Adrenal gland (tissue), 12 donors: Measurements from ENCODE around the gene CHST6. TPM values are rescaled to one million over a fixed set of nuclear protein-coding genes. Genes with fewer than 3 reads are reported as not detected.
"Not testable (repeated sequence)": the region's sequence is repeated elsewhere in the genome, so short reads cannot be mapped to it uniquely, and the experiment has no call there.

Source experiments
- DNase-seq, 7 donors: peaks; one replicate each; pipeline ENCODE4 v3.0.0-alpha.2; 2019 to 2020
- H3K27ac ChIP-seq, 5 donors: fragments of 200-600 bp; sonication (generic) in 4 of 5; 1 replicate in 3 of 5; 2 replicates in 2 of 5; pipeline versions ENCODE4 v1.5.1 to v1.8.0; 2016 to 2020; ENCODE audit warnings: mild to moderate bottlenecking in 1 of 5
- H3K27me3 ChIP-seq: fragments of 200-600 bp; 2 replicates; pipeline ENCODE4 v1.8.0; 2021
- H3K36me3 ChIP-seq, 2 donors: fragments of 200-600 bp; replicated peaks in 1 of 2; 1 replicate in 1 of 2; 2 replicates in 1 of 2; pipeline versions ENCODE4 v1.5.1 to v1.8.0; 2018 to 2022
- H3K4me1 ChIP-seq, 2 donors: fragments of 200-600 bp; replicated peaks in 1 of 2; 1 replicate in 1 of 2; 2 replicates in 1 of 2; pipeline versions ENCODE4 v1.5.1 to v1.8.0; 2018 to 2021
- H3K4me3 ChIP-seq, 4 donors: fragments of 200-600 bp; sonication (generic) in 3 of 4; one replicate each; pipeline ENCODE4 v1.5.1; 2016 to 2018
- H3K9me3 ChIP-seq, 3 donors: fragments of 200-600 bp; sonication (generic) in 1 of 3; replicated peaks in 1 of 3; 1 replicate in 2 of 3; 2 replicates in 1 of 3; pipeline versions ENCODE4 v1.5.1 to v1.8.0; 2016 to 2021
- POLR2A ChIP-seq, 2 donors: fragments of 450-650 bp; IDR thresholded peaks; one replicate each; pipeline ENCODE4 v1.6.1; 2017; ENCODE audit warnings: antibody characterized with exemption in 2 of 2, mild to moderate bottlenecking in 2 of 2, moderate library complexity in 1 of 2
- WGBS, 4 donors: extraction: QIAGEN DNeasy Blood & Tissue Kit in 2 of 4; methylation state at CpG; one replicate each; pipeline versions ENCODE4 v1.1.5 to v1.1.7; 2013 to 2017; 5-methylcytosine and 5-hydroxymethylcytosine counted together
- intact Hi-C, 2 donors: fragments of 100-400 bp; cut with DNase I; formaldehyde crosslinking; loops; one replicate each; pipeline versions ENCODE4 v1.14.1 to v1.15.0; 2022 to 2023
- polyA plus RNA-seq, 3 donors: library from polyadenylated mRNA; stranded (reverse); fragments of 200-250 nt in 2 of 3; fragments of 350-450 nt in 1 of 3; fragmentation: Illumina TruSeq in 1 of 3; extraction: RNeasy Lipid Tissue Mini Kit (QIAGEN cat#74804) in 1 of 3; gene quantifications; one replicate each; pipeline ENCODE4 v1.2.3, GENCODE V29; 2013 to 2014
- total RNA-seq, 9 donors: library from RNA; depleted of rRNA in 4 of 9; stranded (reverse); fragments of >200 nt in 4 of 9; fragments of 120-200 nt in 1 of 9; fragmentation: NEBNext Ultra II Directional in 1 of 9; extraction: Animal tissue kit (Norgen Biotek cat#: 25700) in 1 of 9; gene quantifications; one replicate each; pipeline versions ENCODE4 v1.1.0 to v1.2.4, GENCODE V29; 2013 to 2023
- TF ChIP-seq, protein P1 (sequence below), 6 experiments: fragments of 450-650 bp in 4 of 6; fragments of 200-600 bp in 2 of 6; sonication (generic) in 1 of 6; IDR thresholded peaks; 1 replicate in 5 of 6; 2 replicates in 1 of 6; pipeline versions ENCODE4 v1.5.1 to v1.8.0; 2016 to 2021; ENCODE audit warnings: antibody characterized with exemption in 6 of 6, mild to moderate bottlenecking in 2 of 6, moderate library complexity in 1 of 6
- donor health status: healthy with polysubstance abuse.
- donor health status: Bipolar disorder and iron deficiency.
- donor health status: DM: yes; HTN: yes; CAD: no.
- donor health status: DM: no; HTN: no; CAD: no.
- donor health status: DM: no; HTN: no; CAD: no.
- donor health status: DM: yes; HTN: yes; CAD: no.

Gene CHST6
- total and polyA plus RNA-seq, 12 donors: 3.1 to 65.8 (median 29.9) TPM

DNA sequence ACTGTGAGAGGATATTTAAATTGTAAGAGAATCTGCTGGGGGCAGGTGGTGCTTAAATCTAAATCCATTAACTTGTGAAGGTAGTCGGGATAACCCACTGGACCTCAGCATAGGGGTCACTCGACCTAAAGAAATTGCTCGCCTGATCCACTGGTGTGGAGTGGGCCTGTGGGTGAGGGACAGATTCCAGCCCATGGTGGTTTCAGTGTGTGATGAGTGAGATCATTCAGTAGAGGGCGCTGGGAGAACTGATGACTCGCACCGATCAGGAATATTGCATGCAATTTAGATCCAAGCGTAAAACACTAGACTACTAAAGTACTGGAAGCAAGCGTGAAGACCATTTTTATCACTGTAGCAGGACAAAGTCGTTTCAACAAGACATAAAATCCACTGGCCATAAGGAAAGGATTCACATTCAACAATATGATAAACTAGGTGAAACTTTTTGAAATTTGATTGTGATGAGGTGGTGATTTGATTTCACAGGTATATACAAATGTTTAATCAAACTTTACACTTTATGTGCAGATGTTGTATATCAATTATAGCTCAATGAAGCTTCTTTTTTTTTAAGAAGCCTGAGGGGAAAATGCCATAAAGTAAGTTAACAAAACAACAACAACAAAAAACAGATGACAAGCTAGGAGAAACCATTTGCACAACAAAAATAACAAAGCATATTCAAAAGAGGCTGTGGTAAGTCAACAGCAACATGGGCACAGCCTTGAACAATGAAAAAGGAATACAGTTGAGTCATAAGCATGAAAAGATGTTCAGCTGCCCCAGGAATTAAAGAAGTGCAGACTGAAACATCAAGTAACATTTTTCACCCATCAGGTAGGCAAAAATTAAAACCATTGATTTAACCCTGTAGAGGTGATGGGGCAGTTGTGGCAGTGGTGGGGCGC, 23.3 kb downstream of the CHST6 start:
- H3K27ac ChIP-seq: no peak overlapping the region
- no peak for TF ChIP-seq POLR2A (IDR thresholded peaks at IDR 0.05)
- TF ChIP-seq, protein P1, sequence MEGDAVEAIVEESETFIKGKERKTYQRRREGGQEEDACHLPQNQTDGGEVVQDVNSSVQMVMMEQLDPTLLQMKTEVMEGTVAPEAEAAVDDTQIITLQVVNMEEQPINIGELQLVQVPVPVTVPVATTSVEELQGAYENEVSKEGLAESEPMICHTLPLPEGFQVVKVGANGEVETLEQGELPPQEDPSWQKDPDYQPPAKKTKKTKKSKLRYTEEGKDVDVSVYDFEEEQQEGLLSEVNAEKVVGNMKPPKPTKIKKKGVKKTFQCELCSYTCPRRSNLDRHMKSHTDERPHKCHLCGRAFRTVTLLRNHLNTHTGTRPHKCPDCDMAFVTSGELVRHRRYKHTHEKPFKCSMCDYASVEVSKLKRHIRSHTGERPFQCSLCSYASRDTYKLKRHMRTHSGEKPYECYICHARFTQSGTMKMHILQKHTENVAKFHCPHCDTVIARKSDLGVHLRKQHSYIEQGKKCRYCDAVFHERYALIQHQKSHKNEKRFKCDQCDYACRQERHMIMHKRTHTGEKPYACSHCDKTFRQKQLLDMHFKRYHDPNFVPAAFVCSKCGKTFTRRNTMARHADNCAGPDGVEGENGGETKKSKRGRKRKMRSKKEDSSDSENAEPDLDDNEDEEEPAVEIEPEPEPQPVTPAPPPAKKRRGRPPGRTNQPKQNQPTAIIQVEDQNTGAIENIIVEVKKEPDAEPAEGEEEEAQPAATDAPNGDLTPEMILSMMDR (IDR thresholded peaks at IDR 0.05): peak; percentile 29 to 91 (median 80)
- no peaks in the 10 kb centered on the region for H3K36me3 ChIP-seq
- intact Hi-C loops: loop anchor here (5.0 to 10.0 kb wide), 3 partner anchors 45 to 293 kb away; partner anchors contain the start of gene ADAT1 (in 1 of the 2)
- H3K4me3 ChIP-seq: no peak overlapping the region
- WGBS, 4 donors: 12 to 19% (median 14%) methylated on average over 9 to 10 of the region's 10 CpGs
- no peaks in the 10 kb centered on the region for H3K4me1 ChIP-seq
- peak; percentile 60 to 89 (median 73) for DNase-seq
- no peaks in the 10 kb centered on the region for H3K27me3 ChIP-seq
- no peaks in the 10 kb centered on the region for H3K9me3 ChIP-seq

DNA sequence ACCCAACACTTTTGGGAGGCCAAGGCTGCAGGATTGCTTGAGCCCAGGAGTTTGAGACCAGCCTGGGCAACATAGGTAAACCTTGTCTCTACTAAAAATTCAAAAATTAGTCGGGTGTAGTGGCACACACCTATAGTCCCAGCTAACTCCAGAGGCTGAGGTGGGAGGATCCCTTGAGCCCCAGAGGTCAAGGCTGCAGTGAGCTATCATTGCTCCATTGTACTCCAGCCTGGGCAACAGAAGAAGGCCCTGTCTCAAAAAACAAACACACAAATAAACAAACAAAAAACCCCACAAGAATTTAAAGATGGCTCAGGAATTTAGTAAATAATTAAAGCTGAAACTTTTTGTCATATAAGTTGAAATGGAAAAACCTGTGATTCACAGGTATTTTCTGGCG, 28.5 kb downstream of the CHST6 start:
- DNase-seq: peak in 1 of 7 donors; percentile 33
- Histone ChIP-seq H3K9me3 (no peaks in the 10 kb centered on the region), H3K4me1 (peaks cover 1 to 15% of the 10 kb centered on the region in 2 donors), H3K27ac (no peak overlapping the region), H3K4me3 (no peak overlapping the region), H3K36me3 (no peaks in the 10 kb centered on the region), H3K27me3 (no peaks in the 10 kb centered on the region)
- TF ChIP-seq POLR2A (IDR thresholded peaks at IDR 0.05): no peak
- TF ChIP-seq, protein P1 (IDR thresholded peaks at IDR 0.05): no peak
- 73 to 78% (median 74%) methylated on average over 2 of the region's 2 CpGs for WGBS, 4 donors
- intact Hi-C loops: no loop called here

DNA sequence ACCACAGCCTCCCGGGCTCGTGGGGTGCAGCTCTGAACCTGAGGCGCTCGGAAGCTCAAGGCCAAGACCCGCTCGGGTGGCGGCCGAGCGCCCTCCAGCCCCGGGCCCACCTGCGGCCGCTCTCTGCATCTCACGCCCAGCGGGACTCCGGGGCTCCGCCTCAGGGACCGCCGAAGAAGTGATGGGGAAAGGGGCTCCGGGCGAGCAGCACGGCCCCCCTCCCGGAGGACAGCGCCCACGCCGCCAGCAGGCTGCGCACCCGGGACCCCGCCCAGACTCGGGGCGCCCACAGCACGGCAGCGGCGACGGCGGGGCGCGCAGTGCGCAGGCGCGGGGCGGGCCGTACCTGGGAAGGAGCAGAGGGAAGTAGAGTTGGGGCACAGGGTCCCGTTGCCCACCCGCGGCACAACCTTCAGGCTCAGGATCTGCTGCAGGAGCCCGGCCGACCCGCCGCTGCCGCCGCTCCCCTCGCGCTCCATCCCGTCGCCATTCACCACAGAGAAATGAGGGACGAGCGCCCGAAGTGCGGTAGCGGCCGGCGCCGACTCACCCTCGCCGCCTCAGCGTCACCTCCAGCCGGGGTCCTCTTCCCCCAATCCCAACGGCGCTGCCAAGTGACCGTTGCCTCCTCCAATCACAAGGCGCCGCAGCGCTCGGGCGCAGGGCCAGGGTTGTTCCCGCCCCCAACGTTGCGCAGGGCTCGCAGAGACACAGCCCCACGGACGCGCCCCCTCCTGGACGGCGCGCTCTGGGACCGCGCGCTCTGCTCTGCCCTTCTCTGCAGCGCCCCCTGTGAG, 30.9 kb downstream of the CHST6 start, which contains the start of gene TMEM170A:
Gene TMEM170A, minus strand, starts transcription at position 568 of the 797 bp plus-strand sequence. Its CDS starts 89 bp downstream, at position 479.
- TF ChIP-seq POLR2A (IDR thresholded peaks at IDR 0.05): peak; percentile 90 to 99
- TF ChIP-seq, protein P1 (IDR thresholded peaks at IDR 0.05): peak; percentile 100
- Histone ChIP-seq H3K4me3 (peak within 1 kb of the TSS; percentile 49 to 92 (median 90)), H3K27me3 (no peaks in the 10 kb centered on the region), H3K27ac (peak within 1 kb of the TSS; percentile 65 to 98 (median 97)), H3K9me3 (no peaks in the 10 kb centered on the region), H3K36me3 (no peaks in the 10 kb centered on the region), H3K4me1 (peaks cover 6 to 19% of the 10 kb centered on the region in 2 donors)
- peak; percentile 99 to 100 (median 99) for DNase-seq
- 0 to 1% (median 0%) methylated on average over 11 to 89 of the region's 89 CpGs for WGBS, 4 donors
- intact Hi-C loops: no loop called here

DNA sequence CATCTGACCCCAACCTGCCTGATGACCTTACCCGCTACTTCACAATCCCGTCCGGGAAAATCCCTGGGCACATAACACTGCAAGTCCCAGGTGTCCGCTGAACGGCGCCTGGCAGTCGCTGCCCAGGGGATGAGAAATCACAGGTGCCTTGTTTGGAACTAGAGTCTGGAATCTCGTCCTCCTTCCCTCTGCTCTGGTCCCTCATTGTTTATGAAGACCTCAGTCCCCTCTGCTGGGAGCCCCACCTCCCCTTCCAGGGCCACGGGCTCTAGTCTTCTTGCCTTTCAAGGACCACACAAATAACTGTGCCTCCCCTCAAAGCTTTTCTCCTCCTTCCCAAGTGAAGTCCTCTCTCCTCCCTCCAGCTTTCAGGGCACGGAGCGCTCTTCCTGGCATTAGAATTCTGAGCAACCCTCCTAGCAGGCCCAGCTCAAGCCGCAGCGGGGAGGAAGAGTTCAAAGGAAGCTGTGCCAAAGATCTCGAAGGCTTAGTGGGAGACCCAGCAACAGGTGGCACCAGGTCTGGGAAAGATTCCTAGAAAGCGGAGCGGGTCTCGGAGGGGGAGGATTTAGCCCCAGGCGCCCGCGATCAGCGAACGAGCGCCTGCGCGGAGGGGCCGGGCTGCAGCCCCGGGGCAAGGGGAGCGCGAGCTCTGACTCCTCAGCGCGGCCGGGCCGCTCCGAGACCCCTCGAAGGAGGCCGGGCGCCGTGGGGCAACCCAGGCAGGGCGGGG, 31.7 kb downstream of the CHST6 start:
- Histone ChIP-seq H3K4me3 (peak overlapping the region; percentile 49 to 92 (median 90)), H3K27ac (peak overlapping the region in 4 of 5 donors; percentile 95 to 98 (median 97)), H3K4me1 (peaks cover 6 to 19% of the 10 kb centered on the region in 2 donors)
- H3K36me3 ChIP-seq, H3K9me3 ChIP-seq, intact Hi-C loops, H3K27me3 ChIP-seq: not testable (repeated sequence)
- DNase-seq: peak; percentile 38 to 60 (median 45)
- 2 to 9% (median 5%) methylated on average over 11 to 39 of the region's 39 CpGs for WGBS, 4 donors
